HepG2 (cell line): Measurements from ENCODE around the gene HHIPL2. TPM values are rescaled to one million over a fixed set of nuclear protein-coding genes. Genes with fewer than 3 reads are reported as not detected.

Source experiments
- ATF7 ChIP-seq, 2 experiments: fragments of 450-650 bp in 1 of 2; sonication (generic) in 1 of 2; formaldehyde crosslinking in 1 of 2; IDR thresholded peaks; 2 replicates each; pipeline versions ENCODE4 v1.4.0 to v1.6.1; 2016 to 2020; ENCODE audit warnings: antibody characterized with exemption in 1 of 2, mild to moderate bottlenecking in 1 of 2, missing genetic modification reagents in 1 of 2
- CBFB ChIP-seq: sonication (generic); formaldehyde crosslinking; IDR thresholded peaks from 2 replicates; pipeline ENCODE4 v1.4.0; 2020; ENCODE audit warnings: missing genetic modification reagents
- ELF4 ChIP-seq: sonication (generic); formaldehyde crosslinking; IDR thresholded peaks from 2 replicates; pipeline ENCODE4 v1.5.0; 2020; ENCODE audit warnings: missing genetic modification reagents, mild to moderate bottlenecking, moderate library complexity, borderline replicate concordance
- ISX ChIP-seq: sonication (generic); formaldehyde crosslinking; conservative IDR thresholded peaks from 2 replicates; pipeline ENCODE4 v1.5.0; 2020; ENCODE audit warnings: missing genetic modification reagents
- KDM1A ChIP-seq: IDR thresholded peaks from 2 replicates; pipeline ENCODE4 v1.6.1; 2016; ENCODE audit warnings: missing compliant biosample characterization
- NR2F6 ChIP-seq, 2 experiments: IDR thresholded peaks; 2 replicates each; pipeline ENCODE4 v1.6.1; 2016; ENCODE audit warnings: antibody characterized with exemption in 1 of 2, mild to moderate bottlenecking in 1 of 2
- SAP130 ChIP-seq: IDR thresholded peaks from 2 replicates; pipeline ENCODE4 v1.6.1; 2016; ENCODE audit warnings: low read depth
- polyA plus RNA-seq, 8 experiments: library from polyadenylated mRNA; depleted of rRNA in 3 of 8; stranded (reverse) in 7 of 8; unstranded in 1 of 8; fragments of >200 nt; fragmentation: Illumina TruSeq in 4 of 8; extraction: Trizol in 4 of 8; gene quantifications; 2 replicates each; pipeline versions ENCODE4 v1.2.1 to v1.2.3, GENCODE V29; 2011 to 2016; ENCODE audit warnings: low read depth in 4 of 8, missing spikeins in 1 of 8, mixed read lengths in 1 of 8; ENCODE audit not compliant: insufficient read depth in 1 of 8
- total RNA-seq, 5 experiments: library from RNA; depleted of rRNA; stranded (reverse); fragments of >200 nt; fragmentation: Illumina TruSeq; extraction: Trizol; gene quantifications; 2 replicates each; pipeline ENCODE4 v1.2.3, GENCODE V29; 2016; ENCODE audit warnings: low read depth in 1 of 5
- TF ChIP-seq, protein P1 (sequence below): sonication (generic); formaldehyde crosslinking; IDR thresholded peaks from 2 replicates; pipeline ENCODE4 v1.5.0; 2020; ENCODE audit warnings: mild to moderate bottlenecking, missing genetic modification reagents, borderline replicate concordance
- TF ChIP-seq, protein P2 (sequence below): sonication (generic); formaldehyde crosslinking; IDR thresholded peaks from 2 replicates; pipeline ENCODE4 v1.4.0; 2020; ENCODE audit warnings: missing genetic modification reagents
- TF ChIP-seq, protein P3 (sequence below): sonication (generic); formaldehyde crosslinking; IDR thresholded peaks from 2 replicates; pipeline ENCODE4 v1.4.0; 2020; ENCODE audit warnings: missing genetic modification reagents

Gene HHIPL2
- total and polyA plus RNA-seq, 2 of the 13 experiments (the other 11 are each of a cell fraction or from before 2014, with no cell fraction given) = 0.53 to 1.3 TPM

DNA sequence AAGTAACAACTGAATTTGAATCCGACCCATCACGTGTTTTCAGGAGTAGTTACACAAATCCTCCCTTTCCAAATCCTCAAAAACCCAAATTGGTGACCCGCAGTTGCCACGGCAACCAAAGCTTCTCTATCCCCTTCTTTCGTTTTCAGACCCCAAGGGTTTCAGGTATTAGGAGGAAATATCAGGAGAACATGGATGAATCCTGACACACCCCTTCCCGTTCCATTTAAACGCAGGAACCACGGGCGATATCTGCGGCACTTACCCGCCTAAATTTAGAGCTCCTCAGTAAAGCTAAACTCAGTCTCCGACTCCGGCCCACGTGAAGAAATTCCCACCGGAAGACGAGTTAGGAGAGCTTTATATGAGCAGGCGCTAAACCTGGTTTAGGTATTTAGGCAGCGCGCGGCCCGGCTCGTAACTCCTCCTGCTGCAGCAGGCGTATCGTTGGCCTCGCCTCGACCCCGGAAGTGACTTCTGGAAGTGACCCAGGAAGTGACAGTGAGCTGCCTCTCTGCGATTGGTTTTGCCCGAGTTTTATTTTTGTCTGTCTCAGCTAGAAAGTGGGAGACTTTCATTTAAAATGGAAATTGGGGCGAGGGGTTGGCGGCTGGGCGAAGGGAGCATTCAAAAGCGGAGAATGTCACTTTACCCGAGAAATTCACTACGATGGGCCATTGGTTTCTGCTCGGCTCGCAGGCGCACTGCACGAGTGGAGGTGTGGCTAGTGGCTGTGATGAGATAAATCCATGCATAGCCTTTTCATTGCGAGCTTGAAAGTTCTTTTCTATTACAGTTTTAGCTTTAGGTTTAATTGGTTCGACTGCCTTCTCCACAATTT, 41.8 kb upstream of the HHIPL2 start, which contains the start of gene TAF1A (continued):
- TF ChIP-seq CBFB (CRISPR knock-in tag) (peak; percentile 44; the same call in 1 of the 2 replicates), ISX (no peak), SAP130 (CRISPR knock-in tag) (peak; percentile 99), NR2F6 (IDR thresholded peaks at IDR 0.05) (0 out of 2 replicates have a peak, but pooled peaks have one; percentile 28), NR2F6 (CRISPR knock-in tag; IDR thresholded peaks at IDR 0.05) (peak; percentile 64; the same call in 1 of the 2 replicates), ATF7 (IDR thresholded peaks at IDR 0.05) (no peak), ATF7 (CRISPR knock-in tag; IDR thresholded peaks at IDR 0.05) (no peak), KDM1A (no peak), ELF4 (CRISPR knock-in tag) (peak; percentile 91)
- TF ChIP-seq, protein P1, sequence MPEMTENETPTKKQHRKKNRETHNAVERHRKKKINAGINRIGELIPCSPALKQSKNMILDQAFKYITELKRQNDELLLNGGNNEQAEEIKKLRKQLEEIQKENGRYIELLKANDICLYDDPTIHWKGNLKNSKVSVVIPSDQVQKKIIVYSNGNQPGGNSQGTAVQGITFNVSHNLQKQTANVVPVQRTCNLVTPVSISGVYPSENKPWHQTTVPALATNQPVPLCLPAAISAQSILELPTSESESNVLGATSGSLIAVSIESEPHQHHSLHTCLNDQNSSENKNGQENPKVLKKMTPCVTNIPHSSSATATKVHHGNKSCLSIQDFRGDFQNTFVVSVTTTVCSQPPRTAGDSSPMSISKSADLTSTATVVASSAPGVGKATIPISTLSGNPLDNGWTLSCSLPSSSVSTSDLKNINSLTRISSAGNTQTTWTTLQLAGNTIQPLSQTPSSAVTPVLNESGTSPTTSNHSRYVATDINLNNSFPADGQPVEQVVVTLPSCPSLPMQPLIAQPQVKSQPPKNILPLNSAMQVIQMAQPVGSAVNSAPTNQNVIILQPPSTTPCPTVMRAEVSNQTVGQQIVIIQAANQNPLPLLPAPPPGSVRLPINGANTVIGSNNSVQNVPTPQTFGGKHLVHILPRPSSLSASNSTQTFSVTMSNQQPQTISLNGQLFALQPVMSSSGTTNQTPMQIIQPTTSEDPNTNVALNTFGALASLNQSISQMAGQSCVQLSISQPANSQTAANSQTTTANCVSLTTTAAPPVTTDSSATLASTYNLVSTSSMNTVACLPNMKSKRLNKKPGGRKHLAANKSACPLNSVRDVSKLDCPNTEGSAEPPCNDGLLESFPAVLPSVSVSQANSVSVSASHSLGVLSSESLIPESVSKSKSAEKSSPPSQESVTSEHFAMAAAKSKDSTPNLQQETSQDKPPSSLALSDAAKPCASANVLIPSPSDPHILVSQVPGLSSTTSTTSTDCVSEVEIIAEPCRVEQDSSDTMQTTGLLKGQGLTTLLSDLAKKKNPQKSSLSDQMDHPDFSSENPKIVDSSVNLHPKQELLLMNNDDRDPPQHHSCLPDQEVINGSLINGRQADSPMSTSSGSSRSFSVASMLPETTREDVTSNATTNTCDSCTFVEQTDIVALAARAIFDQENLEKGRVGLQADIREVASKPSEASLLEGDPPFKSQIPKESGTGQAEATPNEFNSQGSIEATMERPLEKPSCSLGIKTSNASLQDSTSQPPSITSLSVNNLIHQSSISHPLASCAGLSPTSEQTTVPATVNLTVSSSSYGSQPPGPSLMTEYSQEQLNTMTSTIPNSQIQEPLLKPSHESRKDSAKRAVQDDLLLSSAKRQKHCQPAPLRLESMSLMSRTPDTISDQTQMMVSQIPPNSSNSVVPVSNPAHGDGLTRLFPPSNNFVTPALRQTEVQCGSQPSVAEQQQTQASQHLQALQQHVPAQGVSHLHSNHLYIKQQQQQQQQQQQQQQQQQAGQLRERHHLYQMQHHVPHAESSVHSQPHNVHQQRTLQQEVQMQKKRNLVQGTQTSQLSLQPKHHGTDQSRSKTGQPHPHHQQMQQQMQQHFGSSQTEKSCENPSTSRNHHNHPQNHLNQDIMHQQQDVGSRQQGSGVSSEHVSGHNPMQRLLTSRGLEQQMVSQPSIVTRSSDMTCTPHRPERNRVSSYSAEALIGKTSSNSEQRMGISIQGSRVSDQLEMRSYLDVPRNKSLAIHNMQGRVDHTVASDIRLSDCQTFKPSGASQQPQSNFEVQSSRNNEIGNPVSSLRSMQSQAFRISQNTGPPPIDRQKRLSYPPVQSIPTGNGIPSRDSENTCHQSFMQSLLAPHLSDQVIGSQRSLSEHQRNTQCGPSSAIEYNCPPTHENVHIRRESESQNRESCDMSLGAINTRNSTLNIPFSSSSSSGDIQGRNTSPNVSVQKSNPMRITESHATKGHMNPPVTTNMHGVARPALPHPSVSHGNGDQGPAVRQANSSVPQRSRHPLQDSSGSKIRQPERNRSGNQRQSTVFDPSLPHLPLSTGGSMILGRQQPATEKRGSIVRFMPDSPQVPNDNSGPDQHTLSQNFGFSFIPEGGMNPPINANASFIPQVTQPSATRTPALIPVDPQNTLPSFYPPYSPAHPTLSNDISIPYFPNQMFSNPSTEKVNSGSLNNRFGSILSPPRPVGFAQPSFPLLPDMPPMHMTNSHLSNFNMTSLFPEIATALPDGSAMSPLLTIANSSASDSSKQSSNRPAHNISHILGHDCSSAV = no peak
- TF ChIP-seq, protein P2, sequence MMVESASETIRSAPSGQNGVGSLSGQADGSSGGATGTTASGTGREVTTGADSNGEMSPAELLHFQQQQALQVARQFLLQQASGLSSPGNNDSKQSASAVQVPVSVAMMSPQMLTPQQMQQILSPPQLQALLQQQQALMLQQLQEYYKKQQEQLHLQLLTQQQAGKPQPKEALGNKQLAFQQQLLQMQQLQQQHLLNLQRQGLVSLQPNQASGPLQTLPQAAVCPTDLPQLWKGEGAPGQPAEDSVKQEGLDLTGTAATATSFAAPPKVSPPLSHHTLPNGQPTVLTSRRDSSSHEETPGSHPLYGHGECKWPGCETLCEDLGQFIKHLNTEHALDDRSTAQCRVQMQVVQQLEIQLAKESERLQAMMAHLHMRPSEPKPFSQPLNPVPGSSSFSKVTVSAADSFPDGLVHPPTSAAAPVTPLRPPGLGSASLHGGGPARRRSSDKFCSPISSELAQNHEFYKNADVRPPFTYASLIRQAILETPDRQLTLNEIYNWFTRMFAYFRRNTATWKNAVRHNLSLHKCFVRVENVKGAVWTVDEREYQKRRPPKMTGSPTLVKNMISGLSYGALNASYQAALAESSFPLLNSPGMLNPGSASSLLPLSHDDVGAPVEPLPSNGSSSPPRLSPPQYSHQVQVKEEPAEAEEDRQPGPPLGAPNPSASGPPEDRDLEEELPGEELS = no peak
- TF ChIP-seq, protein P3, sequence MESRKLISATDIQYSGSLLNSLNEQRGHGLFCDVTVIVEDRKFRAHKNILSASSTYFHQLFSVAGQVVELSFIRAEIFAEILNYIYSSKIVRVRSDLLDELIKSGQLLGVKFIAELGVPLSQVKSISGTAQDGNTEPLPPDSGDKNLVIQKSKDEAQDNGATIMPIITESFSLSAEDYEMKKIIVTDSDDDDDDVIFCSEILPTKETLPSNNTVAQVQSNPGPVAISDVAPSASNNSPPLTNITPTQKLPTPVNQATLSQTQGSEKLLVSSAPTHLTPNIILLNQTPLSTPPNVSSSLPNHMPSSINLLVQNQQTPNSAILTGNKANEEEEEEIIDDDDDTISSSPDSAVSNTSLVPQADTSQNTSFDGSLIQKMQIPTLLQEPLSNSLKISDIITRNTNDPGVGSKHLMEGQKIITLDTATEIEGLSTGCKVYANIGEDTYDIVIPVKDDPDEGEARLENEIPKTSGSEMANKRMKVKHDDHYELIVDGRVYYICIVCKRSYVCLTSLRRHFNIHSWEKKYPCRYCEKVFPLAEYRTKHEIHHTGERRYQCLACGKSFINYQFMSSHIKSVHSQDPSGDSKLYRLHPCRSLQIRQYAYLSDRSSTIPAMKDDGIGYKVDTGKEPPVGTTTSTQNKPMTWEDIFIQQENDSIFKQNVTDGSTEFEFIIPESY (CRISPR knock-in tag) = no peak
